ENCODE data around the gene CACNG4.

Gene CACNG4

DNA sequence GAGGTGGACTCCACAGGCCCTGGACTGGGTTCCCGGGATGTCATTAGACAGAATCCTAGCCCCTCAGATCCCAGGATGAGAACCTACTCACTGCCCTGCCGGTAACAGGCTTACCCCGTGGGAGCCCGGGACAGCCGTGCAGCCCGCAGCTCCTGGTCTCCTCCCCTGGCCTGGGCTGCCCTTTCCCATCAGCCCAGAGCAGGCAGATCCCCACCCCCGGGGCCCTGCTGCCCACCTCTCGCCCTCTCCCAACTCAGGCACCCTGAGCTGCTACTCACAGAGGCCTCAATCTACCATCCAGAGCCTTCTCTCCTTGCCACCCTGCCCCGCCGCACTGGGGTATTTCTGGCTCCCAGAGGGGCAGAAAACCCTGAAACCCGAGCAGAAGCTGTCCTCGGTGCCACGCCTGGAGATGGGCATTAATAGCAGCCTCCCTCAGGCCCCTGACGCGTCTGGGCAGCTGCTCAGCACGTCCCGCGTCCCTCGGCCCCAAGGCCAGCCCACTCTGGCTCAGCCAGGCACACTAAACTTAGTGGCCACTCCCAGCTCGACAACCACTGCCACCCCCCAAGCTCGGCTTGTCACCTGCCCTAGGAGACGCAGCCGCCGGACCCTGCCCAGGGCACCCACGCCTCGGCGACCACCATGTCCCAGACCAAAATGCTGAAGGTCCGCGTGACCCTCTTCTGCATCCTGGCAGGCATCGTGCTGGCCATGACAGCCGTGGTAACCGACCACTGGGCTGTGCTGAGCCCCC lies 79.7 kb downstream of the CACNG4 start, which contains the start of gene CACNG1:
Gene CACNG1 (plus strand): TSS at position 539 of the 757 bp plus-strand sequence. CDS start 107 bp downstream, at position 646.
- no peak for DNase-seq

DNA sequence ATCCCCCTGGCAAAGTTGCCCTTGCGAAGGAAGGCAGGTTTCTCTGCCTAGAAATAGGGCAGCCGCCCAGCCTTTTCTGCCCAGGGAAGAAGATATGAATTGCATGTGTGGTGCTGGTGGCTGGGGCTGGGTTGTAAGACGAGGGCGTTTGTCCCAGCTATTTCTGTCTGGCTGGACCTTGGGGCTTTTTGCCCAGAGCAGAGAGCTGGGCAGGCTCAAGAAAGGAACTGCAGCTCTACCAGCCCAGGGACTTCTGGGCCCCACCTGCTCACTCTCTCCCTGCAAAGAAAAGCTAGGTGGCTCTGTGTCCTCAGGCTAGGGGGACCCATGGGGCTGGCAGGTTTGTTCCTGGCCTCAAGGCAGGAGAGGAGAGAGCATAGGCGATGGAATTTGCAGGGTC lies 80.4 kb downstream of the CACNG4 start:
- DNase-seq, result peak; percentile 6

DNA sequence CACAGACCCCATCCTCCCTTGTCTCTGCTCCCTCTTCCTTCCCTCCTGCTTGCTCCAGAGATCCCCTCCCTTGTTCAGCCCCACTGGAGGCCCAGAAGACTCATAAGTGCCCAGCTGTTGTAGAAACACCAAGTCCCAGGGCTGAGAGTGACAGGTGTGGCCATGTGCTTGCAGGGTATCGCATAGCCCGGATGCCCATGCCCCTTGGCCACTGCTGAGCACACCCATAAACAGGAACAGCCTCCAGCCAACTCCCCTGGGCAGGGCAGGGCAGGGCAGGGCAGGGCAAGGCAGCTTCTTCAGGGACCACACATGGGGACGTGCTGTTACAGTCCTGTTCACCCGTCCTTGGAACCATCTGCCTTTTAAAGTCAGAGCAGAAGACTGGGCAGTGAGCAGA lies 81.9 kb downstream of the CACNG4 start:
- no peak for DNase-seq

DNA sequence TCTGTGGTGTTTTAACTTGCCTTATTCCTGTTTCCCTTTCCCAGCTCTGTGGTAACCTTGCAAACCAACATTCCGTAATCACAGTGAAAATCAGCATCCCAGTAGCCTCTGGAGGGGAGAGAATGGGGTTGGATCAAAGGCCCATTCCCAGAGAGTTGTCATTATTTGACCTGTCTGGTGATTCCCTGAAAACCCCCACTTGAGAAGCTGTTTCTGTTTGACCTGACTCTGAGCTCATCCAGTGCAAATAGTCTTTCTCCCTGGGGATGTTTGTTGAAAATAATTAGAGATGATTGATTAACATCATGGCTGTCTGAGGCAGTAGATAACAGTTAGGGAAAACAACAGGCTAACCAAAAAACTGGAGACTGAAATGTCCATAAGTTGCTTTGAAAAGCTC lies 82.9 kb downstream of the CACNG4 start:
- DNase-seq, result peak; percentile 77

DNA sequence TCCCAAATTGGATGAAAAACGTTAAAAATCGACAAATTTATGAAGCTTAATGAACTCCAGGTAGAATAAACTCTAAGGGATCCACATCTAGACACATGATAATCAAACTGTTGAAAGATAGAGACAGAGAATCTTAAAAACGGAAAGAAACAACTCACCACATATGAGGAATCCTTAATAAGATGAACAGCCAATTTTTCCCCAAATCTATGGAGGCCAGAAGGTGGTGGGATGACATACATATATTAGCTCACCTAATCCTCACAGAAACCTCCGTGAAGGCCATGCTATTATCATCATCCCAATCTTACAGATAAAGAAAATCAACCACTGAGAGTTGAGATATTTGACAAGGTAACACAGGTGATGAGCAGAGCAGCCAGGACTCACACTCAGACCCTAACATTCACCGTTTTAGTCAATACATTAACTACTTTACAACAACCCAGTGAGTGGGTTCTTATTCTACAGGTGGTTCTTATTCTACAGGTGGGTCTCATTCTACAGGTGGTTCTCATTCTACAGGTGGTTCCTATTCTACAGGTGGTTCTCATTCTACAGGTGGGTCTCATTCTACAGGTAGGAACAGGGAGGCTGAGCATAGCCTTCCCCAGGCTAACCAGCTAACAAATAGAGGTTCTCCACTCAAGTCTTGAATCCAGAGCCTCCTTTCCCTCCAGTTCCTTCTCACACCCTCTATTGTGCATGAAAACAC lies 84.7 kb downstream of the CACNG4 start:
- DNase-seq, result no peak

DNA sequence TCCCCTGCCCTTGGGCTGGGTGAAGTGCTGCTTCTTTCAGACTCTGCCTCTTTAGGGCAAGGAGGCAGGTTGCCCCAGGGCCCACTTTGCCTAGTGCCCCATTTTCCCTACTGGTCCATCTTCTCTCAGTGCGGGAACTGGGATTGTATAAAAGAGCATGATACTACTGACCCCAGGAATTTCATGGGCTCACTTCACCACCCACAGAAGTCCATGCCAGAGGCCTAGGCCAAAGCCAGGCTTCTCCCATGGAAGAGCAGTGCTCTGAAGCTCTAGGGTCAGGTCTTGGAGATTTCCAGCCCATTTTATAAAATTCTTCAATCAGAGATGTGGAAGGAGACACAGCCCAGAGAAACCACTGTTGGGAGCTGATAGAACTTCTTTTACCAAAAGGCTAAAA lies 85.6 kb downstream of the CACNG4 start:
- DNase-seq, result no peak

DNA sequence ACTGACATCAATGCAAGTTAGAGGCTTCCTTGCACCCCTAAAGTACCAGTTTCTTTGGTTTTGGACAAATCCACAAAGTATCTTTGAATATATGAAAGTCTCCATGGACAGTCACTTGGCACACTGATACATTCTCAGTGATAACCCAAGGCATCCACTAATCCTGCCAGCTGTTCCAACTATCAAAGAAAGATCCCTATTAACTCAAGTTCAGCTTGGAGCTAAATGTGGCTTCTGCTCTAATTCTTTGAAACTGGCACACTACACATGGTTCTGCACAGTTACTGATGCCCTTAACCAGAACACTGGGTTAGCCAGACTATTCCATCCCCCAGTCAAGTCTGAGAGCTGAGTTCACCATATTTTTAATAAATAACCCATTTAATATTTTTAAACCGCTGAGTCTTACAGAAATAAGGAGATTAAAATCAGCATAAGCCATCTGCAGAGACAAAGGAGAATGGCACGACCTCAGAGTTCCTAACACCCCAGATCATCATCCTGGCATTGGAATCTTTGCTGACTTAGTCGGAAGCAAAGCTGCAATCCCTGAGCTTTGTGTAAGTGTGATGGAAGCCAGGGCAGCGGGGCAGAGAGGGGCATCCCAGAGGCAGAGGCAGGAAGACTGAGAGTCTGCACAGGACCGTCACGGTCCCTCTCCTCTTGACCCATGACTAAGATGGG lies 86.1 kb downstream of the CACNG4 start:
- no peak for DNase-seq

DNA sequence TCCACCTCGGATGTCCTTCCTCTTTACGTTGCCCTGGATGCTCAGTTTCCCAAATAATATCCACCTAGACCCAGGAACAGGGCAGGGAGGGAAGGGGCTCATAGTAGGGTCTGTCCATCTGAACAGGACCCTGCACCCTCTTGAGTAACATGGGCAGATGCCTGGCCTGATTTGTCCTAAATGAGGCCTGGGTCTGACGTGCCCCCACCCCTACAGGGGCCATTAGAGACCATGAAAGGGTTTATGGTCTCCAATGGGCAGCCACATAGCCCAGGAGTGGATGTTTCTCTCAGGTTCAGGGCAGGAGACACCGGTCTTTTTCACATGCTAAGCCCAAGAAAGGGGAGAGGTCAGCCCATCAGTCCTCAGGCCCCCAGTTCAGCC lies 86.6 kb downstream of the CACNG4 start:
- DNase-seq, result no peak

DNA sequence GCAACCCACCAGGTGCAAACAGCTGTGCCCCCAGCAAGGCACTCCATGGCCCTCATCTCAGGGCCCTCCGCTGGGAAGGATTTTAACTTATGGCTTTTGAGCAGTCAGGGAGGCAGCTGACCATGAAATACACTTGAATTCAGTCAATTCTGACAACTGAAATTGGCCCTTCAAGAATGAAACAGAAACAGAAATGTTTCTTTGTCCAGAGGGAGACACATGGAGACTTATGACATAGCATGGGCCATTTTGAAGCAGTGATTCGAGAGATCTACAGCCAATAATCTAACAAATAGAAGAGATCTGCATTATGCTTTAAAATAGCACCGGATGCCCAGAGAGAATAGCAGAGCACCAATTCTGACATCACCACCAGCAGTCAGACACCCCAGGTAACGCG lies 87.3 kb downstream of the CACNG4 start:
- no peak for DNase-seq

DNA sequence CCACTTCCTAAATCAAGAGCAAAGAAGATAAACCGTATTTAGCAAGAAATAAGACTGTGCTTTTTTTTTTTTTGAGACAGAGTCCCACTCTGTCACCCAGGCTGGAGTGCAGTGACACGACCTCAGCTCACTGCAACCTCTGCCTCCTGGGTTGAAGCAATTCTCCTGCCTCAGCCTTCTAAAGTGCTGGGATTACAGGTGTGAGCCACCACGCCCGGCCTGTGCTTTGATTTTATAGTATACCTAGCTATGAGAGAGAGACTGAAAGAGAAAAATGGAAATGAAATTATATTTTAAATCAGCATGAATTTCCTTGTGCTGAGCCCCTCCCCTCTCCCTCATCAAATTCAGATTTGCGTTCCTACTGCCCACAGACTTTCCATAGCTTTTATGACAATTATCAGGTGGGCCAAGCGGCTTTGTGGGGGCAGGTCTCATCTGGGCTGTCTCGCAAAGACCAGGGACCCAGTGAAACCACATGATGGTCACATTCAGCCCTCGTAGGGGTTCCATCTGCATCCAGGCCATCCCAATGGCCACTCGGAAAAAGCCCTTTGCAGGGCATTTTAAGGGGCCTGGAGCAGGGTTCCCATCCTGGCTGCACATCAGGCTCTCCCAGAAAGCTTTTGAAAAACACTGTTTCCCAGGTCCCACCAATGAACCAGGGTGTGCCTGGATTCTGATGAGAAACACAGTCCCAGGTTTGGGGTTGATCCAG lies 88.4 kb downstream of the CACNG4 start:
- DNase-seq, result no peak

DNA sequence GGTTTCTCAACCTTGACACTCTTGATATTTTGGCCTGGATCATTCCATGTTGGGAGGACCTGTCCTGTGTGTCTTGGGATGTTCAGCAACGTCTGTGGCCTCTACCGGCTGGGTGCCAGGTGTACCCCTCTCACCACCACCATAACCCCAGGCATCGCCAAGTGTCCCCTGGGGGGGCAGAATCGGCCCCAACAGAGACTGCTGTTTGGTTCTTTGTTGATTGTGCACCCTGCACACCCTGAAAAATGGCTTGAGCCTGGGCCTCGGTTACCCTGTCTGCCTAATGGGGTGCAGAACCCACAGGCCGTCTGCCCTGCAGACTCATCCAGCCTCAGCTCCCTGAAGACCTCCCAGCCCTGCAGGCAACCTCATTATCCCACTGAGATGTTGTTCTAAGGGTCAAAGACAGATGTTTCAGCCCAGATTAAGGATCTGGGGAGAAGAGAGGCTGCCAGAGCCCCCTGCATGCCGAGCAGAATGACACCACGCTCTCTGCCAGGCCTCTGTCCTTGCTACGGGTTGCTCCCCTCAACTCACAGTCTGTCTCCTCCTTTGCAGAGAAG lies 89.0 kb downstream of the CACNG4 start:
- no peak for DNase-seq

DNA sequence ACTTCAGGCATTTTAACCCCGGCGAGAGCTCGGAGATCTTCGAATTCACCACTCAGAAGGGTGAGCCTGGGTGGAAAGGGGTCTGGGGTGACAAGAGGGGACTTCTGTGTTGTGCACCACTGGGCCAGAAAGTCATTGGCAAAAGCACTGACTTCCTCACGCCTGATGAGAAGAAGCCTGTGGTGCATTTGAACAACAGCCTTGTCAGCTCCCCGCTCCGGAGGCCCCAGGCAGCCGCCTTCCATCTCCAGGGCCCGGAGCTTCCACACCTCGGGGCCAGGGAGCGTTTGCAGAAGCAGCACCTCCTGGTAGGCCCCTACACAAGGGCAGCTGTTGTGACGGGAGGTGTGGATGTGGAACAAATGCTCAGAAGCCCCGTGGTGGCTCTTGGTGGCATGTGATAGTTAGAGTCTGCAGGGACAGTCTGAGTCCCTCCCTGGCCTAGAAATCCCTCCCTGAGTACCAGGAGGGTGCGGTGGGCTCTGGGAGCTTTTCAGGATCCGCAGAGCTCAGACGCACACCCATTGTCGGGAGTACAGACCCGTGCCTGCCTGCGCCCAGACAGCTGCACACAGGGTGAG lies 89.6 kb downstream of the CACNG4 start:
- no peak for DNase-seq

DNA sequence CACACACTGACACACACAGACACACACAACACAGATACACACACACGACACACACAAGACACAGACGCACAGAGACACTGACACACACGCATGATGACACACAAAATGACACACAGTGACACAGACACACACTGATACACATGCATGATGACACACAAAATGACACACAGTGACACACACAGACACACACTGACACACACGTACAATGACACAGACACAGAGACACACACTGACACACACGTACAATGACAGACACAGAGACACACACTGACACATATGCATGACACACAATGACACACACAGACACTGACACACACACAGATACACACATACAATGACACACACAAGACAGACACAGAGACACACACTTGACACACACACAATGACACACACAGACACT lies 90.1 kb downstream of the CACNG4 start:
- DNase-seq, result no peak

DNA sequence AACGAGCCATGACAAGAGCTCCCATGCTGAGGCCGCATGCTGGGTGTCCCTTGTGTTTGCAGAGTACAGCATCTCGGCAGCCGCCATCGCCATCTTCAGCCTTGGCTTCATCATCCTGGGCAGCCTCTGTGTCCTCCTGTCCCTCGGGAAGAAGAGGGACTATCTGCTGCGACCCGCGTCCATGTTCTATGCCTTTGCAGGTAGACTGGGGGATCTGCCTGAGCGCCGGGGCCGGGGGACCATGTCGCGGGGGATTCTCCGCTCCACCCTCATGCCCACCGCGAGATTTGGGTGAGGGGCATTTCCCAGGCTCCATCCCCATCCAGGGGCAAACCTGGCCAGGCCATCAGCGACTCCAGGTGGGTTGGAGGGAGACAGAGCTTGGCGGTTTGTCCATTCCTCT lies 90.5 kb downstream of the CACNG4 start:
- DNase-seq, result no peak

DNA sequence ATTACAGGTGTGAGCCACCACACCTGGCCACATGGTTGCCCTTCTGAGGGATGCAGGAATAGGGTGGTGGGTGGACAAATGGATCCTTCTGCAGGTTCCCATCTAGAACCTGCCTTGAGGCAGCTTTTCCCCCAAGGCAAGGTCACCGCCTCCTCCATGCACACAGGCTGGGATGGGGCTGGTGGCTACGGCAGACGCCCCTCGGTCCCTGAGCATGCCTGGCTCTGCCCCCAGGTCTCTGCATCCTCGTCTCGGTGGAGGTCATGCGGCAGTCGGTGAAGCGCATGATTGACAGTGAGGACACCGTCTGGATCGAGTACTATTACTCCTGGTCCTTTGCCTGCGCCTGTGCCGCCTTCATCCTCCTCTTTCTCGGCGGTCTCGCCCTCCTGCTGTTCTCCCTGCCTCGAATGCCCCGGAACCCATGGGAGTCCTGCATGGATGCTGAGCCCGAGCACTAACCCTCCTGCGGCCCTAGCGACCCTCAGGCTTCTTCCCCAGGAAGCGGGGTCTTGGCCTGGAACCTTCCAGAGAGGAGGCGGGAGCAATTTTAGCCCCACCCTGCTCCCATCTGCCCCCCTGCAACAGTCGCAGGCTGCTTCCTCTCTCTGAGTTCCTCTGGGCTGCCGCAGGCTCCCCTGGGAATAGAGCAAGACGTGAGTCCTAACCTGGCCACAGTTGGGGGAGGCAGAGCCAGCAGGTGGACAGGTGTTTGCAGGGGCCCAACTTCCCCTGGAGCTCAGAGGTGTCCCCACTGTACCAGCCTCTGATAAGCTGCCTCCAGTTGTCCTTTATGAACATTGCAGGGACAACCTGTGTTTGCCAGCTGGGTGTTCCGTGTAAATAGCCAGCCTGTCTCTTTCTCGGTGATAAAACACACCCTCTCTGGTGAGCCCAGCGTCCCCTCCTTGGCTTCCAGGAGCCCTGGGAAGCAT lies 91.6 kb downstream of the CACNG4 start:
- DNase-seq, result peak; percentile 48

DNA sequence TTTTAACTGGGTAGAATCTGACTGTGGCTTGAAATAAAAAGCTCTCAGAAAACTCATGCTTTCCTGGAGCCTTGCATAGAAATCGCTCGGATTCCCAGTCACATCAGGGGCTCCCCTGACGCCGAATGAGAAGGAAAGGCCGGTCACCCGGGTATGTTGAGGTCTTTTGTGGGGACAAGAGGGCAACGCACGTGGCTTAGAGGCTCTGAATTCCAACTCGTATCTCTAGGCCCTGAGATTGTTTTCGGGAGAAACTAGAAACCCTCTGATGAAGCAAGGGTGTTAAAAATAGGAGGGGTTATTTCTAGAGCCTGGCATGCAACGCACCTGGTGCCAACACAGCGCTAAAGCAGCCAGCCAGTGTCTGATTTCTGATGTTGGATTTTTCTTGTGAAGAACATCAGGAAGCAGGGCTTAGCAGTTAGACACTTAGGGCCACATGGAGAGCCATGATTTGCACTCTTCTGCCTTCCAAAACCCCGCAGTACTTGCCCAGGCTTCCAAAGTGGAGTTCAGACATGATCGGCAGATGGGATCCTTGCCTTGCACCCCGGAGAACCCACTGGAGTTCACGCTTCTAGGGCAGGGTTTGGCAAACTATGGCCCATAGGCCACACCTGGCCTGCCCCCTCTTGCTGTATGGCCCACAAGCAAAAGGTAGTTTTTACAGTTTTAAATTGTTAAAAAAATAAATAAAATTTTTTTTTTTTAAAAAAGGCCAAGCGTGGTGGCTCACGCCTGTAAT lies 92.4 kb downstream of the CACNG4 start:
- DNase-seq, result no peak

DNA sequence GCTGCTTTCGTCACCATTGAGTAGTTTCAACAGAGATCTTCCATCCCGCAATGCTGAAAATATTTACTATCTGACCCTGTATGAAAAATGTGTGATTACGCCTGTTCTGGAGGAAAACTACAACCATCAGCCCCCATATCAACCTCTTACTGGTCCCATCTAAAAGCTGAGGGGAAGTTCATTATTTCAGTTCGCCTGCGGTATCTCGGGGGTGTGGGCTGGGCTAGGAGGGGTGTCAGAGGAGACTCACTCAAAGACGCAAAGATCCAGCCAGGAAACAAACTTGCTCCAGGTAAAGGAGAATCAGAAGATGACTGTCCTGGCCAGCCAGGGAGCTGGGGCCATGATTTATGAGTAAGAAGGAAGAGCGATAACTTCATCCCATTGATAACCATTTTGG lies 93.5 kb downstream of the CACNG4 start:
- no peak for DNase-seq

DNA sequence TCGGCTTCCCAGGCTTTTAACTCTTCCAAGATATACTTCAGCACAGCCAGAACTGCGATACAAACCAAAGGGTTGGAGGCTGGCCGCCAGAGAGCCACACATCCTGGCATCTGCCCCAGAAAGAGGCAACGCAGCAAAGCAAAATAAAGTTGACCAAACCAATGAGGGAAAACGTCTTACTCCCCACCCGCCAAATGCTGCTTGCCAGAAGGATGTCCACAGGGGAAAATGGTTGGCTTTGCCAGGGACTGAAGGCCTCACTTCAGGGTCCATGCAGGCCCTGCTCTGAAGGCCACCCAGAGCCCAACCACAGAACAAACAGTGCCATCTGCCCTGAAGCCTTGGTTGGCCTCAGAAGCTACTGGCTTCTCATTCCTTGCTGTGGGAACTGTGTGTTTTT lies 94.9 kb downstream of the CACNG4 start:
- DNase-seq, result no peak

DNA sequence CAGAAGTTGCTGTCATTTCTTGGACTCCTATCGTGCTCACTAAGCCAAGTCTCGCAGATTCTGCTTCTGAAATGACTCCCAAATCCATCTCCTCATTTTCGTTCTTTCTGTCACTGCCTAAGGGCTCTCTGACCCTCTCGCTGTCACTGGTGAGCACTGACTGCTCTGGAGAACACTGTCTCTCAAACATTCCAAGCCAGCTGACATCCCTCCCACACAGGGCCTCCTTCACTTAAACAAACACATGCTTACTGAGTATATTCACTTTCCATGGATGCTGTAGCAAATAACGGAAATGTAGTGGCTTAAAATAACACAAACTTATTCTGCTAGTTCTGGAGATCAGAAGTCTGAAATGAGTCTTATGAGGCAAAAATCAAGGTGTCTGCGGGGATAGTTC lies 98.6 kb downstream of the CACNG4 start:
- DNase-seq, result no peak

DNA sequence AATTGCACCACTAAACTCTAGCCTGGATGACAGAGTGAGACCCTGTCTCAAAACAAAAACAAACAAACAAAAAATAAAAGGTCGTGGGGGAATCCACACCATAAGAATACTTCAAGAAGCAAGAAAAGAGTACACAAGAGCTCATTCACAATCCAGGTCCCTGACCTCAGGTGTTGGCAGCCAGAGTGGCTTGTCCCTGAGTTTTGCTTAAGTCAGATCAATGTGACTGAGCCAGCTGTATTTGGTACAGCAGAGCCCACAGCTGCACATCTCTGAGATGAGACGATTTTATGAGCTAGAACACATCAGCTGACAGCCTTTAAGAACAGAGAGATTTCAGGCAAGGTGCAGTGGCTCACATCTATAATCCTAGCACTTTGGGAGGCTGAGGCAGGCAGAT lies 102.2 kb downstream of the CACNG4 start:
- no peak for DNase-seq

All from NCI-H146 (cell line).